Nephron progenitor cell (in vitro differentiated cells): Measurements from ENCODE around the gene RETN.

Experiments used
- DNase-seq: peaks from one replicate; pipeline ENCODE4 v3.0.0; 2021
- H3K27ac Mint-ChIP-seq: 2 replicates; pipeline ENCODE4 v1.8.0; 2021; ENCODE audit warnings: mild to moderate bottlenecking, moderate library complexity, mixed read lengths
- H3K27me3 Mint-ChIP-seq: 2 replicates; pipeline ENCODE4 v1.8.0; 2021; ENCODE audit warnings: mild to moderate bottlenecking, low read depth, mixed read lengths; ENCODE audit not compliant: poor library complexity
- H3K36me3 Mint-ChIP-seq: 2 replicates; pipeline ENCODE4 v1.8.0; 2021; ENCODE audit warnings: low read depth, mixed read lengths
- H3K4me1 Mint-ChIP-seq: 2 replicates; pipeline ENCODE4 v1.8.0; 2021; ENCODE audit warnings: mixed read lengths
- H3K4me3 Mint-ChIP-seq: 2 replicates; pipeline ENCODE4 v1.8.0; 2021; ENCODE audit warnings: mild to moderate bottlenecking, moderate library complexity, mixed read lengths
- H3K9me3 Mint-ChIP-seq: 2 replicates; pipeline ENCODE4 v1.8.0; 2021; ENCODE audit warnings: mild to moderate bottlenecking, moderate library complexity, mixed read lengths
- TF ChIP-seq, protein P1 (sequence below): fragments of 200-600 bp; sonication (generic); IDR thresholded peaks from 2 replicates; pipeline ENCODE4 v1.5.0; 2021; ENCODE audit warnings: antibody characterized with exemption

Gene RETN

DNA sequence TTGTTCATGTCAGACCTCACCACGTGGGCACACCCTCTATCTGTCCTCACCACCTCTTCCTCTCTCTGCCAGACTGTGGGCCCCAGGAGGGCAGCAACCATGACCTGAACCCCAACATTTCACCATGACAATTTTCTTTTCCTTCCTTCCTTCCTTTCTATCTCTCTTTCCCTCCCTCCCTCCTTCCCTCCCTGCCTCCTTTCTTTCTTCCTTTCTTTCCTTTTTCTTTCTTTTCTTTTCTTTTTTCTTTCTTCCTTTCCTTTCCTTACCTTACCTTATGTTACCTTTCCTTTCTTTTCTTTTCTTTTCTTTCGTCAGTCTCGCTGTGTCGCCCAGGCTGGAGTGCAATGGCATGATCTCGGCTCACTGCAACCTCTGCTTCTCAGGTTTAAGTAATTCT lies 41.8 kb downstream of the RETN start:
- Mint-ChIP-seq H3K27ac (peak overlapping the region; percentile 12), H3K9me3 (no peaks in the 10 kb centered on the region), H3K4me1 (no peaks in the 10 kb centered on the region), H3K27me3 (peaks cover 8% of the 10 kb centered on the region), H3K4me3 (no peak overlapping the region), H3K36me3 (no peaks in the 10 kb centered on the region)
- TF ChIP-seq, protein P1, sequence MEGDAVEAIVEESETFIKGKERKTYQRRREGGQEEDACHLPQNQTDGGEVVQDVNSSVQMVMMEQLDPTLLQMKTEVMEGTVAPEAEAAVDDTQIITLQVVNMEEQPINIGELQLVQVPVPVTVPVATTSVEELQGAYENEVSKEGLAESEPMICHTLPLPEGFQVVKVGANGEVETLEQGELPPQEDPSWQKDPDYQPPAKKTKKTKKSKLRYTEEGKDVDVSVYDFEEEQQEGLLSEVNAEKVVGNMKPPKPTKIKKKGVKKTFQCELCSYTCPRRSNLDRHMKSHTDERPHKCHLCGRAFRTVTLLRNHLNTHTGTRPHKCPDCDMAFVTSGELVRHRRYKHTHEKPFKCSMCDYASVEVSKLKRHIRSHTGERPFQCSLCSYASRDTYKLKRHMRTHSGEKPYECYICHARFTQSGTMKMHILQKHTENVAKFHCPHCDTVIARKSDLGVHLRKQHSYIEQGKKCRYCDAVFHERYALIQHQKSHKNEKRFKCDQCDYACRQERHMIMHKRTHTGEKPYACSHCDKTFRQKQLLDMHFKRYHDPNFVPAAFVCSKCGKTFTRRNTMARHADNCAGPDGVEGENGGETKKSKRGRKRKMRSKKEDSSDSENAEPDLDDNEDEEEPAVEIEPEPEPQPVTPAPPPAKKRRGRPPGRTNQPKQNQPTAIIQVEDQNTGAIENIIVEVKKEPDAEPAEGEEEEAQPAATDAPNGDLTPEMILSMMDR: no peak
- DNase-seq: no peak

DNA sequence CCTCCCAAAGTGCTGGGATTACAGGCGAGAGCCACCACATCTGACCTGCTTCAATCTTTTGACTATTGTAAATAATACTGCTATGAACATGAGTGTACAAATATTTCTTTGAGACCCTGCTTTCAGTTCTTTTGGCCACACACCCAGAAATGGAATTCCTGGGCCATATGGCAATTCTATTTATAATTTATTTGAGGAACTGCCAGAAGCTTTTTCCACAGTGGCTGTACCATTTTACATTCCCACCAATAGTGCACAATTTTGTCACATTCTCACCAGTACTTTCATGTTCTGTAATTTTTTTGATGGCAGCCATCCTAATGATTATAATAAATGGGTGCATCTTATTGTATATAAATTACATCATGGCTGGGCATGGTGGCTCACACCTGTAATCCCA lies 46.8 kb downstream of the RETN start:
- TF ChIP-seq, protein P1: no peak
- H3K36me3 Mint-ChIP-seq: no peaks in the 10 kb centered on the region
- no peak for DNase-seq
- H3K4me3 Mint-ChIP-seq: no peak overlapping the region
- no peaks in the 10 kb centered on the region for H3K4me1 Mint-ChIP-seq
- H3K27ac Mint-ChIP-seq: no peak overlapping the region
- H3K9me3 Mint-ChIP-seq: peaks cover 13% of the 10 kb centered on the region
- peaks cover 25% of the 10 kb centered on the region for H3K27me3 Mint-ChIP-seq

DNA sequence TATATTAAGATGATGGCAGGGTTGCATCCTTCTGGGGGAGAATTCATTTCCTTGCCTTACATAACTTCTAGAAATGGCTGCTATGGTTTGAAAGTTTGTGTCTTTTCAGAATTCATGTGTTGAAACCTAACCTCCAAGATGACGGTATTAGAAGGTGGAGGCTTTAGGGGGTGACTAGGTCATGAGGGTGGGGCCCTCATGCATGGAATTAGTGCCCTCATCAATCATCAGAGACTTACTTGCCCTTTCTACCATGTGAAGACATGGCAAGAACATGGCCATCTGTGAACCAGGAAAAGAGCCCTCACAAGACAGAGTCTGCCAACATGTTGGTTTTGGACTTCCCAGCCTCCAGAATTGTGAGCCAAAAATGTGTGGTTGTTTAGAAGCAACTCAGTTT lies 47.9 kb downstream of the RETN start:
- no peak for DNase-seq
- Mint-ChIP-seq H3K36me3 (no peaks in the 10 kb centered on the region), H3K4me1 (no peaks in the 10 kb centered on the region), H3K27ac (no peak overlapping the region), H3K27me3 (peaks cover 30% of the 10 kb centered on the region), H3K4me3 (no peak overlapping the region), H3K9me3 (peaks cover 13% of the 10 kb centered on the region)
- TF ChIP-seq, protein P1: no peak

DNA sequence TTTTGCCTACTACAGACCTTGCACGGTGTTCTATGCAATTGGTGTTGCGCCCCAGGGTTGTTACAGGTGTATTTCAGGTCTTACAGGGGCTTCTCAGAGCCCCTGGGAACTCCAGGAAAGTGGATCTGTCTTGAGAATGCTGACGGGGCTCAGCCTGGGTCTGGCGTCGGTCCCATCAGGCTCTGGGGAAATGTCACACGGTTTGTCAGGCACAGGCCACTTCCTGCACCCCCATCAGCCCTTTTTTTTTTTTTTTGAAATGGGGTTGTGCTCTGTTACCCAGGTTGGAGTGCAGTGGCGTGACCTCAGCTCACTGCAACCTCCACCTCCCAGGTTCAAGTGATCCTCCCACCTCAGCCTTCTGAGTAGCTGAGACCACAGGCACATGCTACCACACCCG lies 49.8 kb downstream of the RETN start:
- DNase-seq: no peak
- TF ChIP-seq, protein P1: no peak
- Mint-ChIP-seq H3K27me3 (peaks cover 36% of the 10 kb centered on the region), H3K9me3 (peaks cover 13% of the 10 kb centered on the region), H3K27ac (no peak overlapping the region), H3K4me3 (no peak overlapping the region), H3K4me1 (no peaks in the 10 kb centered on the region), H3K36me3 (no peaks in the 10 kb centered on the region)
